ENCODE data around the gene SCARB1. TPM values are rescaled to one million over a fixed set of nuclear protein-coding genes. Genes with fewer than 3 reads are reported as not detected.

Gene SCARB1
- total and polyA plus RNA-seq, 9 of the 15 experiments (the other 6 are each of a cell fraction or from before 2014, with no cell fraction given) = 0.56 to 157 (median 52.8) TPM

- TF ChIP-seq, protein P1, sequence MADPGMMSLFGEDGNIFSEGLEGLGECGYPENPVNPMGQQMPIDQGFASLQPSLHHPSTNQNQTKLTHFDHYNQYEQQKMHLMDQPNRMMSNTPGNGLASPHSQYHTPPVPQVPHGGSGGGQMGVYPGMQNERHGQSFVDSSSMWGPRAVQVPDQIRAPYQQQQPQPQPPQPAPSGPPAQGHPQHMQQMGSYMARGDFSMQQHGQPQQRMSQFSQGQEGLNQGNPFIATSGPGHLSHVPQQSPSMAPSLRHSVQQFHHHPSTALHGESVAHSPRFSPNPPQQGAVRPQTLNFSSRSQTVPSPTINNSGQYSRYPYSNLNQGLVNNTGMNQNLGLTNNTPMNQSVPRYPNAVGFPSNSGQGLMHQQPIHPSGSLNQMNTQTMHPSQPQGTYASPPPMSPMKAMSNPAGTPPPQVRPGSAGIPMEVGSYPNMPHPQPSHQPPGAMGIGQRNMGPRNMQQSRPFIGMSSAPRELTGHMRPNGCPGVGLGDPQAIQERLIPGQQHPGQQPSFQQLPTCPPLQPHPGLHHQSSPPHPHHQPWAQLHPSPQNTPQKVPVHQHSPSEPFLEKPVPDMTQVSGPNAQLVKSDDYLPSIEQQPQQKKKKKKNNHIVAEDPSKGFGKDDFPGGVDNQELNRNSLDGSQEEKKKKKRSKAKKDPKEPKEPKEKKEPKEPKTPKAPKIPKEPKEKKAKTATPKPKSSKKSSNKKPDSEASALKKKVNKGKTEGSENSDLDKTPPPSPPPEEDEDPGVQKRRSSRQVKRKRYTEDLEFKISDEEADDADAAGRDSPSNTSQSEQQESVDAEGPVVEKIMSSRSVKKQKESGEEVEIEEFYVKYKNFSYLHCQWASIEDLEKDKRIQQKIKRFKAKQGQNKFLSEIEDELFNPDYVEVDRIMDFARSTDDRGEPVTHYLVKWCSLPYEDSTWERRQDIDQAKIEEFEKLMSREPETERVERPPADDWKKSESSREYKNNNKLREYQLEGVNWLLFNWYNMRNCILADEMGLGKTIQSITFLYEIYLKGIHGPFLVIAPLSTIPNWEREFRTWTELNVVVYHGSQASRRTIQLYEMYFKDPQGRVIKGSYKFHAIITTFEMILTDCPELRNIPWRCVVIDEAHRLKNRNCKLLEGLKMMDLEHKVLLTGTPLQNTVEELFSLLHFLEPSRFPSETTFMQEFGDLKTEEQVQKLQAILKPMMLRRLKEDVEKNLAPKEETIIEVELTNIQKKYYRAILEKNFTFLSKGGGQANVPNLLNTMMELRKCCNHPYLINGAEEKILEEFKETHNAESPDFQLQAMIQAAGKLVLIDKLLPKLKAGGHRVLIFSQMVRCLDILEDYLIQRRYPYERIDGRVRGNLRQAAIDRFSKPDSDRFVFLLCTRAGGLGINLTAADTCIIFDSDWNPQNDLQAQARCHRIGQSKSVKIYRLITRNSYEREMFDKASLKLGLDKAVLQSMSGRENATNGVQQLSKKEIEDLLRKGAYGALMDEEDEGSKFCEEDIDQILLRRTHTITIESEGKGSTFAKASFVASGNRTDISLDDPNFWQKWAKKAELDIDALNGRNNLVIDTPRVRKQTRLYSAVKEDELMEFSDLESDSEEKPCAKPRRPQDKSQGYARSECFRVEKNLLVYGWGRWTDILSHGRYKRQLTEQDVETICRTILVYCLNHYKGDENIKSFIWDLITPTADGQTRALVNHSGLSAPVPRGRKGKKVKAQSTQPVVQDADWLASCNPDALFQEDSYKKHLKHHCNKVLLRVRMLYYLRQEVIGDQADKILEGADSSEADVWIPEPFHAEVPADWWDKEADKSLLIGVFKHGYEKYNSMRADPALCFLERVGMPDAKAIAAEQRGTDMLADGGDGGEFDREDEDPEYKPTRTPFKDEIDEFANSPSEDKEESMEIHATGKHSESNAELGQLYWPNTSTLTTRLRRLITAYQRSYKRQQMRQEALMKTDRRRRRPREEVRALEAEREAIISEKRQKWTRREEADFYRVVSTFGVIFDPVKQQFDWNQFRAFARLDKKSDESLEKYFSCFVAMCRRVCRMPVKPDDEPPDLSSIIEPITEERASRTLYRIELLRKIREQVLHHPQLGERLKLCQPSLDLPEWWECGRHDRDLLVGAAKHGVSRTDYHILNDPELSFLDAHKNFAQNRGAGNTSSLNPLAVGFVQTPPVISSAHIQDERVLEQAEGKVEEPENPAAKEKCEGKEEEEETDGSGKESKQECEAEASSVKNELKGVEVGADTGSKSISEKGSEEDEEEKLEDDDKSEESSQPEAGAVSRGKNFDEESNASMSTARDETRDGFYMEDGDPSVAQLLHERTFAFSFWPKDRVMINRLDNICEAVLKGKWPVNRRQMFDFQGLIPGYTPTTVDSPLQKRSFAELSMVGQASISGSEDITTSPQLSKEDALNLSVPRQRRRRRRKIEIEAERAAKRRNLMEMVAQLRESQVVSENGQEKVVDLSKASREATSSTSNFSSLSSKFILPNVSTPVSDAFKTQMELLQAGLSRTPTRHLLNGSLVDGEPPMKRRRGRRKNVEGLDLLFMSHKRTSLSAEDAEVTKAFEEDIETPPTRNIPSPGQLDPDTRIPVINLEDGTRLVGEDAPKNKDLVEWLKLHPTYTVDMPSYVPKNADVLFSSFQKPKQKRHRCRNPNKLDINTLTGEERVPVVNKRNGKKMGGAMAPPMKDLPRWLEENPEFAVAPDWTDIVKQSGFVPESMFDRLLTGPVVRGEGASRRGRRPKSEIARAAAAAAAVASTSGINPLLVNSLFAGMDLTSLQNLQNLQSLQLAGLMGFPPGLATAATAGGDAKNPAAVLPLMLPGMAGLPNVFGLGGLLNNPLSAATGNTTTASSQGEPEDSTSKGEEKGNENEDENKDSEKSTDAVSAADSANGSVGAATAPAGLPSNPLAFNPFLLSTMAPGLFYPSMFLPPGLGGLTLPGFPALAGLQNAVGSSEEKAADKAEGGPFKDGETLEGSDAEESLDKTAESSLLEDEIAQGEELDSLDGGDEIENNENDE (IDR thresholded peaks at IDR 0.05; ENCODE audit: low read depth, low read length) = no peak
- TF ChIP-seq, protein P2, sequence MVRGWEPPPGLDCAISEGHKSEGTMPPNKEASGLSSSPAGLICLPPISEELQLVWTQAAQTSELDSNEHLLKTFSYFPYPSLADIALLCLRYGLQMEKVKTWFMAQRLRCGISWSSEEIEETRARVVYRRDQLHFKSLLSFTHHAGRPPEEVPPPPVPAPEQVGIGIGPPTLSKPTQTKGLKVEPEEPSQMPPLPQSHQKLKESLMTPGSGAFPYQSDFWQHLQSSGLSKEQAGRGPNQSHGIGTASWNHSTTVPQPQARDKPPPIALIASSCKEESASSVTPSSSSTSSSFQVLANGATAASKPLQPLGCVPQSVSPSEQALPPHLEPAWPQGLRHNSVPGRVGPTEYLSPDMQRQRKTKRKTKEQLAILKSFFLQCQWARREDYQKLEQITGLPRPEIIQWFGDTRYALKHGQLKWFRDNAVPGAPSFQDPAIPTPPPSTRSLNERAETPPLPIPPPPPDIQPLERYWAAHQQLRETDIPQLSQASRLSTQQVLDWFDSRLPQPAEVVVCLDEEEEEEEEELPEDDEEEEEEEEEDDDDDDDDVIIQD (CRISPR knock-in tag; IDR thresholded peaks at IDR 0.05) = no peak
- TF ChIP-seq ZBTB12 (CRISPR knock-in tag; IDR thresholded peaks at IDR 0.05) = no peak
- TF ChIP-seq, protein P3, sequence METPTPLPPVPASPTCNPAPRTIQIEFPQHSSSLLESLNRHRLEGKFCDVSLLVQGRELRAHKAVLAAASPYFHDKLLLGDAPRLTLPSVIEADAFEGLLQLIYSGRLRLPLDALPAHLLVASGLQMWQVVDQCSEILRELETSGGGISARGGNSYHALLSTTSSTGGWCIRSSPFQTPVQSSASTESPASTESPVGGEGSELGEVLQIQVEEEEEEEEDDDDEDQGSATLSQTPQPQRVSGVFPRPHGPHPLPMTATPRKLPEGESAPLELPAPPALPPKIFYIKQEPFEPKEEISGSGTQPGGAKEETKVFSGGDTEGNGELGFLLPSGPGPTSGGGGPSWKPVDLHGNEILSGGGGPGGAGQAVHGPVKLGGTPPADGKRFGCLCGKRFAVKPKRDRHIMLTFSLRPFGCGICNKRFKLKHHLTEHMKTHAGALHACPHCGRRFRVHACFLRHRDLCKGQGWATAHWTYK (CRISPR knock-in tag; IDR thresholded peaks at IDR 0.05) = no peak
- TF ChIP-seq POLR2AphosphoS5 (IDR thresholded peaks at IDR 0.05; ENCODE audit: control insufficient read depth, insufficient read depth, low read depth, low read length) = no peak
- no peak for TF ChIP-seq ZNF239 (CRISPR knock-in tag; IDR thresholded peaks at IDR 0.05)
Observed at GRCh38 chr12:124784871-124785572, 78.6 kb downstream of the SCARB1 start (continued).
